Muscle layer of duodenum (tissue), 2 donors: ENCODE measurements around the gene TTLL11.

ENCODE experiments used
- H3K27ac ChIP-seq: one replicate; pipeline ENCODE4 v1.7.0; 2013; ENCODE audit warnings: mild to moderate bottlenecking, low read length
- H3K27me3 ChIP-seq: one replicate; pipeline ENCODE4 v1.7.0; 2013; ENCODE audit warnings: low read depth, mild to moderate bottlenecking, control low read depth, low read length
- H3K36me3 ChIP-seq, 2 donors: one replicate each; pipeline ENCODE4 v1.7.0; 2013; ENCODE audit warnings: low read length in 2 of 2, control low read depth in 1 of 2, mild to moderate bottlenecking in 1 of 2; ENCODE audit not compliant: insufficient read depth in 2 of 2, control insufficient read depth in 1 of 2
- H3K4me1 ChIP-seq, 2 donors: one replicate each; pipeline ENCODE4 v1.7.0; 2013; ENCODE audit warnings: low read length in 2 of 2, mild to moderate bottlenecking in 2 of 2, control low read depth in 1 of 2, moderate library complexity in 1 of 2; ENCODE audit not compliant: insufficient read depth in 2 of 2, control insufficient read depth in 1 of 2
- H3K4me3 ChIP-seq, 2 donors: one replicate each; pipeline ENCODE4 v1.7.0; 2013; ENCODE audit warnings: low read length in 2 of 2, low read depth in 1 of 2, mild to moderate bottlenecking in 1 of 2
- H3K9me3 ChIP-seq, 2 donors: one replicate each; pipeline ENCODE4 v1.7.0; 2013; ENCODE audit warnings: low read length in 2 of 2, control low read depth in 1 of 2, mild to moderate bottlenecking in 1 of 2; ENCODE audit not compliant: control insufficient read depth in 1 of 2
- donor health status: healthy.

The TTLL11 gene

DNA sequence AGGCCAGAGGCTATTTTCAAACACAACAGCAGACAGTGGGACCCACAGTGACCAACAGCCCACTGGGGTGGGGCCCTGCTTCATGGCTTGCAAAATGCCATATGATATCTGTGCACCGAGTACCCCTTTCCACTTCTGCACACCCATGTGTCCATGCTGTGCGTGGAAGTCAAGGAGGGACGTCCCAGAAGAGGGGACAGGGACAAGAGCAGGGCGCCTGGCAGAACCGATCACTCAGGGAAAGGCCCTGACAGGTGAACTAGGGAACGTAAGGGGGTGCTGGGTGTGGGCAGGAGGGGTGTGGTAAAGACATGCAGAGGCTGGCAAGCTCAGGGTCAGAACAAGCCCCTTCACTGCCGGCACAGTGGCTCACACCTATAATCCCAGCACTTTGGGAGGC lies 7.6 kb upstream of the TTLL11 start:
- H3K9me3 ChIP-seq, result peaks cover 0 to 3% of the 10 kb centered on the region in 2 donors
- H3K27me3 ChIP-seq, result no peaks in the 10 kb centered on the region
- H3K36me3 ChIP-seq, result no peaks in the 10 kb centered on the region
- peaks cover 0 to 6% of the 10 kb centered on the region in 2 donors for H3K4me1 ChIP-seq
- H3K27ac ChIP-seq, result no peak overlapping the region
- no peak overlapping the region for H3K4me3 ChIP-seq

DNA sequence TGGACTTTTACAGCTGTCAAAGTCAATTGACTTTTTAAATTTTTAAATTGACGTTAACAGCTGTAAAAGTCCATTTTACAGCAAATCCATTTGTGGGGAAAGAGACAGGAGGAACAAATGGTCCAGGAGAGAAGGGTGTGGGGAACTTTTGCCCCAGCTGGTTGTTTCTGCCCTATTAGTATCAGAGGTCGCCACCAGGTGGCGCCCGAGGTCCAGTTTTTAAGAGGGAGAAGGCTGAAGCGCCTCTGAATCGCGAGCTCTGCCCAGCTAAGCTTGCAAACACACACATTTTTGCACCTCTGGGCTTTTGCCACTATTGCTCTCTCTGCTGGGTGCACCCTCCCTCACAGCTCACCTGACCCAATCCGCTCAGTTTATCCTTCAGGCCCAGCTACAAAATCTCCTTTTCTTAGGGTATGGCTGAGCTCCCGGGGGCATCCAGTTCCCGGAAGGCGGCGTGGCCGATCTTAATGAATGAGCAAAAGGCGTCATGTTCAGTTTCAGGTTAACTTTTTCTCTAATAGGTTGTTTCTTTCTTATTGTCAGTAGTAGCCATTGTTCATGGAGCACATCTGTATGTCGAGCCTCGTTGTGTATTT lies 6.3 kb upstream of the TTLL11 start:
- H3K4me3 ChIP-seq, result no peak overlapping the region
- no peaks in the 10 kb centered on the region for H3K36me3 ChIP-seq
- H3K4me1 ChIP-seq, result peaks cover 0 to 12% of the 10 kb centered on the region in 2 donors
- no peaks in the 10 kb centered on the region for H3K27me3 ChIP-seq
- no peak overlapping the region for H3K27ac ChIP-seq
- H3K9me3 ChIP-seq, result peaks cover 0 to 2% of the 10 kb centered on the region in 2 donors

DNA sequence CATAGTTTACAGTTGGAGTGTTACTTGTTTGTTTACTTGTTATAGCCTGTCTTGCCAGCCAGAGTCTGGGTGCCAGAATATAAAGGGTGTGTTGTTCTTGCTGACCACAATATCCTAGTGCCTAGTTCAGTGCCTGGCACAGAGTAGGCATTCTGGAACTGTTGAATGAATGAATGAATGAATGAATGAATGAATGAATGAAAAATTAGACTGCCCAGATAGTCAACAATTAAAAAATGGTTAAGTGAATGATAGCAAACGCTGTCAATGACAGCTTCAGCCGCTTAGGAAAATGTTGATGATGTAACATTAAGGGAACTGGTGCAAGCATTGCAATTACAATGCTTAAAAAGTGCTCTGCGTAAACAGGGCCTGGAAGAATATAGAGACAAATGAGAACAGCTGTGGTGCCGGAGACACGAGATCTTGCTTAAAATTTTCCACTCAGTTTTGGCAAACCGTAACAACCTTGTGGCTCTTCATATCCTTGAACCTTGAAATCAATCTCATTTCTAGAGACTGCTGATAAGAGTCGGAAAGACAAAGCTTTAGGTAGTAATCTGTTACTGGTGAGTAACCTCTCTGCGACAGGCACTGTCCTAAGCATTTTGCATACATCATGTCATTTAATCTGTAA lies 4.7 kb upstream of the TTLL11 start:
- no peak overlapping the region for H3K4me3 ChIP-seq
- no peaks in the 10 kb centered on the region for H3K9me3 ChIP-seq
- H3K27ac ChIP-seq, result no peak overlapping the region
- no peaks in the 10 kb centered on the region for H3K27me3 ChIP-seq
- H3K36me3 ChIP-seq, result no peaks in the 10 kb centered on the region
- peaks cover 0 to 16% of the 10 kb centered on the region in 2 donors for H3K4me1 ChIP-seq

DNA sequence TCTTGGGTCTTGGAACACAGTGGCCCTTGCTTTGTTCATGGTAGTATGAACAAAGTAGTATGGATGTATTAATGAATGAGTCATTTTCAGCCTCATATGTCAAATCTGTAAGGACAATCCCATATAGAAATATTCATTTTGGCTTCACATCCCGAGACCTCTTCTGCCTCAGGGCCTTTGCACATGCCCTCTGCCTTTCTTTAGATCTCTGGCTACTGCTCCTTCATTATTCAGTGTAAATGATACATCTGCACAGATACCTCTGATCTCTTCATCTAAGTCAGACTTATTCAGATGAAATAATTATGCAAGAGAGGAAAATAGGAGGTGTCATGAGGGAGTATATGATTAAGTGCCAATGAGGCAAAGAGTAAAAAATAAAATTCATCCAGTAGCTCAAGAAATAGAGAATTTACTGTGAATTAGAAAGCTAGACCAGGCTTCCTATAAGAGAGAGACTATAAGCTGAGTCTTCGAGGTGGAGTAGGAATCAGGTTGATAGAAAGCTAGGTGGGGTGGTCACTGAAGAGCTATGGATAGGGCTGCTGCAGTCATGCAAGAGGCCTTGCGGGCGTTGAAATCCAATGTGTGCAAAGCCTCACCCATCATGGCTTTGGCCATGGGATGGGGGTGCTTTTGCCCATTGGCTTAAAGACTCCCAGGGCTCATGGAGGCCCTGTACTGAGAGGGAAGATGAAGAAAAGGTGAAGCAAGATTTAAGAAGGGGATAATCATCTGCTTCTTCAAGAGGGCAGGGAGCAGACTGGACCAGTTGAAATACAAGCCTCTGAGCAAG lies 3.7 kb upstream of the TTLL11 start:
- Histone ChIP-seq H3K27me3 (no peaks in the 10 kb centered on the region), H3K4me1 (peaks cover 3 to 23% of the 10 kb centered on the region in 2 donors), H3K27ac (no peak overlapping the region), H3K4me3 (no peak overlapping the region), H3K9me3 (no peaks in the 10 kb centered on the region), H3K36me3 (no peaks in the 10 kb centered on the region)

DNA sequence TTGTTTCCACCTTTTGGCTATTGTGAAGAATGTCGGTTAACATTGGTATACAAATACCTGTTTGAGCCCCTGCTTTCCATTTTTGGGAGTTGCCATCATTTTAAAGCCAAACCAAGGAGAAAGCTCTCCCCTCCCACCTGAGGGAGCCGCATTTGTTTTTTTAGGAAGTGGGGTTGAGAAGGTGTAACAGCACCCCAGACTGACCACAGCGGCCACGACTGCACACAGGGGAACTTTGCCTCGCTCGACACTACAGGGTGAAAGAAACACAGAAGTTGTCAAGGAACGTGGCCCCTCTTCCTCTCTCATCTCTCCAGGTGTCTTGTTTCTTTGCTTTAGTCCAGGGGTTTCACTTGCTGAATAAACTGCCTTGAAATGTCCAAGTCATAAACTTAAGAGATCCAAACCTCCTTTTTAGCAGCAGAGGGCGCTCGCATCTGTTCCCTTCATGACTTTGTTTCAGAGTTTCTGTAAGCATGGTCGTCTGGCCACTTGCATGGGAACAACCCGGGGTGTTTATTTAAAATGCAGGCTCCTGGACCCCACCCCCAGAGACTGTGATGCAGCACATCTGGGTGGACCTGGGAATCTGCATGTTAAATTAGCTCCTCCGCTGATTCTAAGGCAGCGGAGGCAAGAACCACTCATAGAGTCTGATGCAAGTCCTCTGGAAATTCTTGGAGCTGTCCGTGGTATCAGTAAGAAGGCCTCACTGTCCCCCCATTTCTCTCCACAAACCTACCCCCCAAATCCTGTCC lies 2.1 kb upstream of the TTLL11 start:
- H3K4me1 ChIP-seq, result peaks cover 6 to 39% of the 10 kb centered on the region in 2 donors
- no peak overlapping the region for H3K4me3 ChIP-seq
- H3K36me3 ChIP-seq, result no peaks in the 10 kb centered on the region
- H3K27me3 ChIP-seq, result no peaks in the 10 kb centered on the region
- H3K27ac ChIP-seq, result no peak overlapping the region
- no peaks in the 10 kb centered on the region for H3K9me3 ChIP-seq

DNA sequence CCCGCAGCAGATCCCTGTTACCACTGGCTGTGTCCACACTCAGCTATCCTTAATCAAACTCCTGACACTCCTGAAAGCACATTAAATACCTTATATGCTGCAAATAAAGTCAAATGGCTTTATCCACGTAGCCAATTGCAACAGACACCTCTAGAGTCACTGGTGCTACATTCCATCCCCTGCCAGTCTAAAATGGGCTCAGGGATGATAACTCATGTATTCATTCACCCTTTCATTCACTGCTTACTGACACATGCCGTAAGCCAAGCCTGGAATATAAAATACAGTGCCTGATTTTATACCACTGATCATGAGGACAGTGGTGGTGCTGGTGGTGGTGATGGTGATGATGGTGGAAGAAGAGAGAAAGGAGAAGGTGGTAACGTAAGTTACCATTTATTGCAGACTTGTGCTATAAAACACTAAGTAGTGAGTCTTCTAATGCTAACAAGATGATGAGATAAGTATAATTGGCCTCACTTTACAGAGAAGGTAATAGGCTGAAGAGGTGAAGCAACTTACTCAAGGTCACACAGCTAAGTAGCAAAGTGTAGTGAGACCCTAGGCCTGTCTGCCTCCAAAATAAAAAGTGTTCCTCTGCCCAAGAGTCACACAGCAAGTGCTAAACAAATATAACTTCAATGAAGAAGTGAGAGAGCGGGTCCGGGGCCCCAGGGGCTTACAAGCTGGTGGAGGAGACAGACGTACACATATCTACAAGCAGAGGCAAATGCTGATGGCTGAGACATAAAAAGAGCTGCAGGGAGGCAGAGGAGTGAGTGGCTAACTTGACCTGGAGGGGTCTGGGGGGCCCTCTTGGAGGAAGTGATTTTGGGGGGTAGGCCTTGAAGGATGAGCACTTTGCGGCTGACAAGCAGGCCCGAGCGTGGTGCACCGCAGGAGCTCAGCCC lies 1.2 kb downstream of the TTLL11 start:
- Histone ChIP-seq H3K9me3 (no peaks in the 10 kb centered on the region), H3K4me1 (peaks cover 6 to 48% of the 10 kb centered on the region in 2 donors), H3K4me3 (peak overlapping the region; percentile 69 to 87), H3K27ac (no peak overlapping the region), H3K36me3 (no peaks in the 10 kb centered on the region), H3K27me3 (no peaks in the 10 kb centered on the region)

DNA sequence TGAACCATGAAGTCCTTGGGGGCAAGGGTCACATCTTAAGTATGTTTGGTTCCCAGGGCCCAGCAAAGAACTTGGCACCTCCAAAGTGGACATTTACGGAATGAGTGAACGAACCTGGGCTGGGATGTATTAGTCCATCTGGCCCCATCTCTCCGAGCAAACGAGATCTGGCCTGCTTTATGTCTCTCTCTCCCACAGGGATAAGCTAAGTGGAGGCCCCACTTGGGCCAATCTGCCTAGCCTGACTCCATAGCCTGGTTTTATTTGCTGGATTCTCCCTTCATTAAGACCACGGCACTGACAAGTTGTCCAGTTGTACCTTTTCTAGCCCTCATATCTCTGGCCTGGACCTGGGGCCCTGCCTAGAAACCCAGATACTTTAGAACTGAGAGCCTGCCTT lies 2.1 kb downstream of the TTLL11 start:
- Histone ChIP-seq H3K4me3 (peak overlapping the region in 1 of 2 donors; percentile 87), H3K27ac (no peak overlapping the region), H3K27me3 (no peaks in the 10 kb centered on the region), H3K36me3 (no peaks in the 10 kb centered on the region), H3K9me3 (no peaks in the 10 kb centered on the region), H3K4me1 (peaks cover 6 to 55% of the 10 kb centered on the region in 2 donors)

DNA sequence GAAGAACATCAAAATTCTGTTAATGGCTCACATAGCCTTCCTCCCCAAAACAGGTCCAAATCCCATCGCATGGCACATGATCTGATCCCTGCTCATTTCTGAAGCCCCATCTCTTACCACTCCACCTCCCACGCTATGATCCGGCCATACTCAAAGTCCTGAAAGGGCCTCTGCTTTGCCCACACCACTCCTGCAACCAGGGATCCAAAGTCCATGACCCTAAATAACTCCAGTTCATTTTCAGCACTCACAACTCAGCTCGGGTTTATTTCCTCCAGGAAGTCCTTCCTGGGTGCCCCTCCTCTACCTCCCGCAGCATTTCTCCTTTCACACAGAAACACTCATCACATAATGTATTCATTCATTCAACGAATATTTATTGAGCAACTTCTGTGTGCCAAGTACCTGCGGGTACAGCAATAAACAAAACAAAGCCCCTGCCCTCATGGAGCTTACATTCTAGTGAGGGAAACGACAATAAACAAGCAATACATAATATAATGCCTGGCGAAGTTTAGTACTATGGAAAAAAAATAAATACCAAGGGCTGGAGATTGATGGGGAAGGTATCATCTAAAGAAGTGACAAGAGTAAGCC lies 2.7 kb downstream of the TTLL11 start:
- peaks cover 6 to 56% of the 10 kb centered on the region in 2 donors for H3K4me1 ChIP-seq
- H3K4me3 ChIP-seq, result no peak overlapping the region
- no peaks in the 10 kb centered on the region for H3K9me3 ChIP-seq
- H3K27me3 ChIP-seq, result no peaks in the 10 kb centered on the region
- no peaks in the 10 kb centered on the region for H3K36me3 ChIP-seq
- no peak overlapping the region for H3K27ac ChIP-seq

DNA sequence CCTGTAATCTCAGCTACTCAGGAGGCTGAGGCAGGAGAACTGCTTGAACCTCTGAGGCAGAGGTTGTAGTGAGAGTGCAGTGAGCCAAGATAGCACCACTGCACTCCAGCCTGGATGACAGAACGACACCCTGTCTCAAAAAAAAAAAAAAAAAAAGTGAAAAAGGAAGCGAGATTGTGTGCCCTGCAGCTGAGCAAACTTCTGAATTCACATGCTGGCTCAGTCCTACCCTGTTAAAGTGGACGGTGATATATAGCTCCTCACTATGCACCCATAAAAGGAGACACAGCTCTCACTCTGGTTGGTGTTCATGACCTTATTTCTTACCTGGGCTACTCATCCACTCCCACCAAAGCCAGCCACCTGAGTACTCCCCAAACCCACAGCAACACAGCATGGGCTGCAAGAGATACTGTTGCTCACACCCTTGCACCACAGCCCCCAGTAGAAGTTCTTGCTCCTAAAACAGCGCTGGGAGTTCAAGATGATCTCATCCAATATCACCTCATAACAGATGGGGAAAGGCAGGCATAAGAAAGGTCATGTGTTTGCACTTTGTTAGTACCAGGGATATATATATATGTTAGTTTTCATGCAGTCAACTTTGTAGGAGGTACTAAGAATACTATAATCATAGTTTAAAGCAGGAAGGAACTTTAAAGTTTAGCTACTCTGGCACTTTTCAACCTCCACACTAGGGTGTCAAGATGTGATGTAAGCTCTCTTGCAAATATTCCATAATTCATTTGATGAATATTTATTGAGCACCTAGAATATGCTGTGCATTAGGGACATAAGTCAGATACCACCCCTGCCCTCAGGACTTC lies 4.0 kb downstream of the TTLL11 start:
- H3K4me1 ChIP-seq, result peaks cover 6 to 58% of the 10 kb centered on the region in 2 donors
- H3K4me3 ChIP-seq, result no peak overlapping the region
- no peaks in the 10 kb centered on the region for H3K36me3 ChIP-seq
- H3K27ac ChIP-seq, result no peak overlapping the region
- no peaks in the 10 kb centered on the region for H3K9me3 ChIP-seq
- no peaks in the 10 kb centered on the region for H3K27me3 ChIP-seq
